ENCODE data around the gene ABTB2.
A peak's percentile ranks its signal among the peaks of the same experiment; 100 is the strongest.

ABTB2 gene

GRCh38 chr11:34162493-34162820 lies 195.4 kb downstream of the ABTB2 start:
- DNase-seq: no peak

DNA sequence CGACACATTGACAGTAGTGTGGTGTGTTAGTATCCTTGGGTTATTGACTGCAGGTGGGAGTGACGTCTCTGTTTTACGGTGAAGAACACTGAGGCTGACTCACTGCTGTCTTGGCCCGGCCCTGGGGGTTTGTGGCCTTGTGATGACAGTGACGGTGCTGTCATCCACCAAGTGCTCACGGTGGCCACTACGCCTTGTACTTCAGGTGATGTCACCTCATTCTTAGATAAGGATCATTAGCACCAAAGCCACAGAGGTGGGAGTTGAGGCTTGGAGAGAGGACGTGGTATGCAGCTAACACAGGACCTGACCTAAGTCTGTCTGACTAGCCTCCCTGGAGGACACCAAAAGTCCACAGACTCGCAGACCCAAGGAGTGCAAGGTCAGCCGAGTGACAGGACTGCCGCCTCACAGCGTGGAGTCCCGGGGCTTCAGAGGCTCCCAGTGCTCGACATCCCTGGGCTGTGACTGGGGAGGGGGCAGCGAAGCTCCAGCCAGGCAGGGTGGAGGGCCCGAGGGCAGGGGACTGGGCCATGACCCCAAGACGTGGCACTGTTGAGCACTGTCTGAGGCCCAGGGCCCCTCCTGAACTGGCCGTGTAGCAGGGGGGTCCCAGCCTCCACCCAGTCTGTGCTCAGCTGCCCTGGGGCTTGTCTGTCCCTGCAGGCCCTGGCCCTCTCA lies 195.9 kb downstream of the ABTB2 start:
- DNase-seq: peak; percentile 44

GRCh38 chr11:34161361-34161760 lies 196.4 kb downstream of the ABTB2 start:
- DNase-seq: no peak

DNA sequence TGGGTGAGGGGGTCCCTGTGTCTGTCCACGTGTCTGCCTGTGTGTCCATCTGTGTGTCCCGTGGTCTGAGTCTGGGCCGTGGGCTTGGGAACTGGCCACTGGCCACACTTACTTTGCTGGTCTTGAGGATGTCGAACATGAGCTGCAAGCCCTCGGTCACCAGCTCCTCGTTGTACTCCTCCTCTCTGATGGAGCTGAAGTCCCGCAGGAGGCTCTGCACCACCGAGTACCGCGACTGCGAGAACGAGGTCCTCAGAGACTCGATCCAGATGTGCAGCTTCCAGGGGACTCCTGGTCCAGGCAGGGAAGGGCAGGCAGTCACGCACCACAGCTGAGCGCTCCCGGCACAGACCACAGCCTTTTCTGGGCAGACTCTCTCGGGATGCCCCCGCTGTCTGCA lies 197.0 kb downstream of the ABTB2 start:
- no peak for DNase-seq

GRCh38 chr11:34160049-34160721 lies 197.6 kb downstream of the ABTB2 start:
- DNase-seq: no peak

GRCh38 chr11:34158661-34159060 lies 199.1 kb downstream of the ABTB2 start:
- no peak for DNase-seq

DNA sequence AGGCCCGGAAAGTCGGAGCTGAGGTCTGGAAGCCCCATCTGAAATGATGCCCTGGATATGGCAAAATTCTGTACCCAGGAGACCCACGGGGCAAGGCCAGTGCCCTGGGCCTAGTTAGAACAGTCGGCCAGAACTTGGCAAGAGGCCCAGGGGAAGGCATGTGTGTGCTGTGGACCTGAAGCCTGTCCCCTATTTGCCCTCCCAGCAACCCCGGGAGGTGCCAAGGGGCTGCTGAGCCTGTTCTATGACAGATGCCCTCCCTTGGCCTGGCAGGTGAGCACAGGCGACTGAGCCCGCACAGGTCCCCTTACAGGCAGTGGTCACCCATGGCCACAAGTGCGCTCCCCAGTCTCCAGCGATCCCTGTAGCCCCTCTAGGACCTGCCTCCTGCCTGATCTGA lies 200.6 kb downstream of the ABTB2 start:
- no peak for DNase-seq

DNA sequence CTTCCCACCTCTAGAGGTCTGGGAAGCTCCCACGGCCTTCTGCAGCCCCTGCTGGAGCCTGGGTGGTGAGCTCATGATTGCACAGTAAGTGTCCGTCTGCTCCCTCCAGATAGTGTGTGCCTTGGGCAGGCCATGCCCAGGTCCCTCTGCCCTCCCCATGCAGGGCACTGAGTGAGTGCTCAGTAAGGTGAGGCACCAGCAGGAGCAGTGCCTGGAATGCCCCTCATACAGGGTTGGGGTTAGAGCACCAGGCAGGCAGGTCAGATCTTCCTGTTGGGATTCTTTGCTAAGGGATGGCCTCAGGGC lies 202.1 kb downstream of the ABTB2 start:
- no peak for DNase-seq

- no peak for DNase-seq
These were observed 202.6 kb downstream of the ABTB2 start for GRCh38 chr11:34155057-34155756.

- DNase-seq: no peak
These were observed 203.5 kb downstream of the ABTB2 start for GRCh38 chr11:34154059-34154875.

DNA sequence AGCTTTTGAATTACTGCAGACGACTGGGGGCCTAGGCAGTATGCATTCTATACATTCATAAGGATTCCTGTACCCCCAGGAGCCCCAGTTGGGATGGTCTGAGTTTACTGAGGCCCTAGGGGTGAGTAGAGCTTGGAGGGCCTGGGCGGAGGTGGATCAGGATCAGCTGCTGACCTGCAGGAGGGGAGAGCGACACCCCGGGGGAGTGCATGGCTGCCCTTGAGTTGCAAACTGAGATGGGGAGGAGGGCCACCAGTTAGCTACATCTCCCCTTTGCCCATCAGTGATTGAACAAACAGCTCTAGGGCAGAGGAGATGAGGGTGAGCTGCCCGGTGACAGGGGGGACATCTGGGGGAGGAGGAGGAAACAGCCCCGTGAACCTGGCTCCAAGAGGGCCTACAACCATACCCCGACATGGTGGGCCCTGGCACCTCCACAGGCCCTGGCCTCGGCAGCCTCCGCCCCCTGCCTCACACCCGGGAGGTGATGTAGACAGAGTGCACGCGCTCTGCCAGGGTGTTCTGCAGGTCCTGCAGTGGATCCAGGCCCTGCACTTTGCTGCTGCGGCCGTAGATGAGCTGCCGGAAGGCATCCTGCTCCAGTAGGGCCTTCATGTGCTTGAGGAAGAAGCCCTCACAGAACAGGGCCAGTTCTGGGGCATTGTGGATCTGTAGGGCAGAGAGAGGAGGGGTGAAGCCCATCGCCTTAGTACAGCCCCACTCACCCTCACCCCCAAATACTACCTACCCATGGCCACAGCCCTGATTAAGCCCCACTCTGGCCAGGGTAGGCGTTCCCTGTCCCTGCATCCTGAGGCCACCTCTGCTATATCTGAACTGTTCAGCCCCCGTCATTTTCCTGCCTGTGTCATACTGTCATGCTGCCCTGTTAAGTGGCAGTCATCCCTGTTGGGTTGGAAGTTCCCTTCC lies 205.6 kb downstream of the ABTB2 start:
- no peak for DNase-seq

- DNase-seq: no peak
These were observed 206.6 kb downstream of the ABTB2 start for GRCh38 chr11:34151166-34151565.

DNA sequence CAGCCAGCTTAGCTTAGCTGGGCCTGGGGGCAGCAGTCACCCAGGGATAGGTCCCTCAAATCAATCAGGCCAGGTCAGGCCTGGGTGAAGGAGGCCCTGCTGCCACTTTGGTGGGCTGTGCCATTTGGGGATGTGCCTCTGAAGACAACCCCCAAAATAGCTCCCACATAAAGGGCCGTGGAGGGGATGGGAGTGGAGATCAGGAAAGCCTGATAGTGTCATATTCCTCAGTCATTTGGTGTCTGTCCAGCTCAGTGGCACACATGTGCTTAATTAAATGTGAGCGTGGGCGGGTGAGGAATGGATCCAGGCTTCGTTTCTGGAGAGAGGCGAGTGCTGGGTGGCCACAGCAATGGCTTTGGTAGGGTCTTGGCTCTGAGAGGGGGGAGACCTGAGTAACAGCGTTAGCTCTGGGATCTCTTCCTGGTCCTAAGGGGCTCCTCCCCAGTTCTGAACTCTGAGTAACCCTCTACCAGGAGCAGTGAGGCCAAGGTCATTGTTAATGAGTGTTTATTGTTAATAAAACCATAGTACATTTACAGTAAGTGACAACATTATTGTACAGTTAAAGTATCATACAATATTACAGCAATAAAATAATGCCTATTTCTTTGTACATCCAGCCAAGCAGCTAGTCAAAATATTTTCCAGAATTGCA lies 207.2 kb downstream of the ABTB2 start:
- DNase-seq: no peak

GRCh38 chr11:34149786-34150185 lies 208.0 kb downstream of the ABTB2 start:
- no peak for DNase-seq

- DNase-seq: no peak
These were observed 208.5 kb downstream of the ABTB2 start for GRCh38 chr11:34149274-34149673.

- no peak for DNase-seq
These were observed 209.2 kb downstream of the ABTB2 start for GRCh38 chr11:34148504-34149165.

DNA sequence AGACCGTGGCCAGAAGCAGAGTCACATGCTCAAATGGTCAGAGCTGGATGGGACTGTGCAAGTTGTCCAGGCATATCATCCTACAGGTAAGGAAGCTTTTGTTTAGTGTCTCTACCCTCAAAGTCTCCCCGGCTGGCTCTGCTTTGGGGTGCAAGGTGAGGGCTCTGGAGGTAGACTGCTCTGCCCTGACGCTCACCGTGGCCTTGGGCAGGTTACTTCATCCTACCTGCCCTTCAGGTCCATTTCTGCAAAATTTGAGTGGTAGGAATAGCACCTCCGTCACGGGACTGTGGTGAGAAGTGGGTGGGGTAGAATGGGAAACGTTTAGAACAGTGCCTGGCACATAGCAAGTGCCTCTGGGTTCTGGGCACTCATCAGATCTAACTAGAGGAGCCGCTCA lies 210.2 kb downstream of the ABTB2 start:
- DNase-seq: no peak

- no peak for DNase-seq
These were observed 210.9 kb downstream of the ABTB2 start for GRCh38 chr11:34146866-34147265.

- no peak for DNase-seq
These were observed 211.4 kb downstream of the ABTB2 start for GRCh38 chr11:34146411-34146810.

- DNase-seq: no peak
These were observed 211.9 kb downstream of the ABTB2 start for GRCh38 chr11:34145847-34146381.

DNA sequence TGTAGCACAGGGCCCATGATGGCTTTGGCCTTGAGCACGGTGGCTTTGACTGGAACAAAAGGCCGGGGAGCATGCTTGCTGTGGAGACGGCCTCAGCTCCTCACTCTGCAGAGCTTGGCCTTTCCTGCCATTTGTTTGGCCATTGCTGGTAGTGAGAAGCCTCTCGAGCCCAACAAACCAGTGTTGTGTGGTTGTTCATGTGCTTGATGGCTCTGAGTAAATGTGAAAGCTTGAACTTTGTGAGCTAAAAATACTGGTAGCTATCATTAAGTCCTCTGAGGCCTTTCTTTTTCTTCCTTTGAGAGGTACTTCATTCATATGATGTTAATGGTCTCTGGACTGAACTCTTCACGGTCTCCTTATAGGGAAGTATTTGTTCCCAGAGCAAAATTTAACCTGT lies 212.7 kb downstream of the ABTB2 start:
- DNase-seq: no peak

All from stimulated activated naive CD4-positive, alpha-beta T cell treated with Interleukin-2 at 50 U/mL for 16 hours (primary cell).